Tibial nerve (tissue), 4 donors: ENCODE results near the gene COX7A2.

Source experiments
- CTCF ChIP-seq, 5 experiments: fragments of 200-600 bp in 3 of 5; fragments of 450-650 bp in 2 of 5; sonication (generic) in 3 of 5; IDR thresholded peaks; one replicate each; pipeline ENCODE4 v1.5.1; 2016 to 2019; ENCODE audit warnings: antibody characterized with exemption in 5 of 5, mild to moderate bottlenecking in 3 of 5, moderate library complexity in 2 of 5
- EP300 ChIP-seq, 2 donors: sonication (generic); formaldehyde crosslinking; IDR thresholded peaks; one replicate each; pipeline ENCODE4 v1.6.1; 2017; ENCODE audit warnings: antibody characterized with exemption in 2 of 2, mild to moderate bottlenecking in 1 of 2
- POLR2A ChIP-seq, 2 donors: fragments of 450-650 bp; IDR thresholded peaks; one replicate each; pipeline ENCODE4 v1.6.1; 2017; ENCODE audit warnings: antibody characterized with exemption in 2 of 2, mild to moderate bottlenecking in 2 of 2, moderate library complexity in 2 of 2

GRCh38 chr6:75201901-75202672 is 41.5 kb downstream of the COX7A2 start:
- TF ChIP-seq CTCF (IDR thresholded peaks at IDR 0.05) = peak in 2 of 5 experiments; percentile 11 to 23
- no peak for TF ChIP-seq POLR2A (IDR thresholded peaks at IDR 0.05)
- peak in 1 of 2 donors; percentile 7 for TF ChIP-seq EP300 (IDR thresholded peaks at IDR 0.05)
